Measurements from ENCODE around the gene ZNF587.
"Not testable (repeated sequence)": the region's sequence is repeated elsewhere in the genome, so short reads cannot be mapped to it uniquely, and the experiment has no call there.

Gene ZNF587

DNA sequence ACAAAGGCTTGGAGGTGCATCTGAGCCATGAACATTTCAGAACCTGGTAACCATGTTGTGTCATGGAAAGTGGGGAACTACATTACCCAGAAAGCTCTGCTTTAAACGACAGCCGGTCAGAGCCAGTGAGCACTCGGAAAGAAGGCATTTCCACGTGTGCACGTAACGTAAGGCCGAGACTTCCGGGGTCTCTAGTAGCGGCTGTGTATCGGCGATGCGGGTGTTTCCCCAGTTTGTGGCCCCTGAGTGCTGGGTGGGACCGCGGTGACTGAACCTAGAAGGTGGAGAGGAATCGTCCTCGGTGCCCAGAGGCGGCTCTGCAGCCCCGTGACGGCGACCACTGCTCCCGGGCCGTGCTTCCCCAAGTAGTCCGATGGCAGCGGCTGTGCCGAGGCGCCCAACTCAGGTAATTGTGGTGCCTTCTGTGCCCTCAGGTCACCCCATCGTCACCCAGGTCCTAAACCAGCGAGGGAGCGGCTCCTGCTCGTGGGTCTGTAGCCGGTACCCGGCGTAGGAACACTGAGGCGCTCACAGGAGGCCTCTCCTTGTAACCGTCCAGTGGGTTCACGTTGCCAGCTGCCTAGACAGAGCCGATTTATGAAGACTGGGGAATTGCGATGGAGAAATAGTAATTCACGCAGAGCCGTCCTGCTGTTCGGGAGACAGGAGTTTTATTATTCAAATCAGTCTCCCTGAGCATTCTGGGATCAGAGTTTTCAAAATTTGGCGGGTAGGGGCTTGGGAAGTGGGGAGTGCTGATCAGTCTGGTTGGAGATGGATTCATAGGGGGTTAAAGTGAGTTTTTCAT lies at the start of gene ZNF587:
ZNF587 (plus strand) TSS at position 194 of the 808 bp plus-strand sequence; CDS start at position 374, 180 bp downstream.
- in situ Hi-C loops (cut with HindIII; ENCODE audit: low sequenced_read_pairs), result not testable (repeated sequence)

- in situ Hi-C loops (cut with HindIII; ENCODE audit: low sequenced_read_pairs), result no loop called here
Observed at GRCh38 chr19:57800696-57801095, 49.0 kb upstream of the ZNF587 start.

- in situ Hi-C loops (cut with HindIII; ENCODE audit: low sequenced_read_pairs), result no loop called here
Observed at GRCh38 chr19:57802269-57802668, 47.4 kb upstream of the ZNF587 start.

GRCh38 chr19:57803265-57803593 lies 46.4 kb upstream of the ZNF587 start:
- in situ Hi-C loops (cut with HindIII; ENCODE audit: low sequenced_read_pairs), result no loop called here

DNA sequence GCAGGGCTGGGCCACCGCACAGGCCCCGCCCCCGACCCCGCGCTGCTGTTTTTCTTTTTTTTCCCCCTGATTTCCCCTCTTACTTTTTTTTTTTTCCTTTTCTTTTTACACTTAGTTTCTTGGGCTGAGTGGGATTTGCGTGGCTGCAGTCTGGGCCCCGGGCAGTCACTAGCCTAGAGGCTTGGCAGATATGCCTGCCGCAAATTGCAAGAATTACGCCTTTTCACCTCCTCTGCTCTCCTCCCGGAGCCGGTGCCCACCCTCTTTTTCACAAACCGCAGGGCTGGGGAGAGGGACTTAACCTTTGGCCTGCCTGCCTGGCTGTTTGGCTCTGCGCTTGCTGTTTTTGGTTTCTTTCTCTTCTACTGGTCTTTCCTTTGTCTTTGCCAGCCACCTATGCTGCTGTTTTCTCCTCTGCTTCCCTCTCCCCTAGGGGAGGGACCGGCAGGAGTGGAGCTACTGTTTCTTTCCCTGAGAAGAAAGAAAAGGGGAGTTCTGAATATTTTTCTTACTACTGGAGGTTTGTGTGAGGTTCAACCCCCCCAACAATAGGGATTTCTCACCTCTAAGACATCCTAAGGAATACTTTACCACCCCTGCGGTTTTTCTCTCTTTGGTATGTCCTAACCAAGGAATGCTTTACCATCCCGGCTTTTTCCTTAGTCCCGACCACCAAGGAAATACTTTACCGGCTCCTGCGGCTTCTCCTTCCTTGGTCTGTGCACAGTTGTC lies 45.9 kb upstream of the ZNF587 start:
- in situ Hi-C loops (cut with HindIII; ENCODE audit: low sequenced_read_pairs), result no loop called here

DNA sequence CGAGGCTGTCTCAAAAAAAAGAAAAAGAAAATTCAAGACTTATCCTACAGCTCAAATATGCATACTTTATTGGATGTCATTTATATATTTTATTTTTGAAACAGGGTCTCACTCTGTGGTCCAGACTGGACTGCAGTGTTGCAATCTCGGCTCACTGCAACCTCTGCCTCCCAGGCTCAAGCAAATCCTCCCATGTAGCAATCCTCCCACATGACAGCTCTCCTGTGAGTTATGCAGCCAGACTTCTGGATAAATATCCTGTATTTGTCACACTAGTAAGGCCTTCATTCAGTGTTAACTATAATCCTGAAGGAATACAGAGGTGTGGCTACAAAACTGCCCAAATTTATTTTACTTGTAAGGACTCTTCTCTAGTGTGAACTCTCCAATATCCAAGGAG lies 42.1 kb upstream of the ZNF587 start:
- in situ Hi-C loops (cut with HindIII; ENCODE audit: low sequenced_read_pairs), result no loop called here

GRCh38 chr19:57810410-57811295 lies 39.0 kb upstream of the ZNF587 start:
- in situ Hi-C loops (cut with HindIII; ENCODE audit: low sequenced_read_pairs), result not testable (repeated sequence)

DNA sequence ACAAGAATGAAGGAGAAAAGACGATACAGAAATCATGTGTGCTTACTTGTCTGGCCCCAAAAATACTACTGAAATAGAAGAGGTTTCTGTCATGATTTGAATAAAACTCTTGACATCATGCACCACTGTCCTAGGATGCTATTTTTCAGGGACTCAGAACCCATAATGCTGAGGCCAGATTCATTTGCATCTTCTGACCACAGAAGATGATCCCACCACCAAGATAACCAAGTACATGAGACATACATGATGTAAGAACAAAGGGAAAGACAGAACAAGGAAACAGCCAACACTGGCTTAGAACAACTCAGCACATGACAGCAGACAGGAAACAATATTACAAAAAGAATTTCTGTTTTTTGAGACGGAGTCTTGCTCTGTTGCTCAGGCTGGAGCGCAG lies 37.4 kb upstream of the ZNF587 start:
- in situ Hi-C loops (cut with HindIII; ENCODE audit: low sequenced_read_pairs), result no loop called here

GRCh38 chr19:57812975-57813820 lies 36.5 kb upstream of the ZNF587 start:
- in situ Hi-C loops (cut with HindIII; ENCODE audit: low sequenced_read_pairs), result not testable (repeated sequence)

DNA sequence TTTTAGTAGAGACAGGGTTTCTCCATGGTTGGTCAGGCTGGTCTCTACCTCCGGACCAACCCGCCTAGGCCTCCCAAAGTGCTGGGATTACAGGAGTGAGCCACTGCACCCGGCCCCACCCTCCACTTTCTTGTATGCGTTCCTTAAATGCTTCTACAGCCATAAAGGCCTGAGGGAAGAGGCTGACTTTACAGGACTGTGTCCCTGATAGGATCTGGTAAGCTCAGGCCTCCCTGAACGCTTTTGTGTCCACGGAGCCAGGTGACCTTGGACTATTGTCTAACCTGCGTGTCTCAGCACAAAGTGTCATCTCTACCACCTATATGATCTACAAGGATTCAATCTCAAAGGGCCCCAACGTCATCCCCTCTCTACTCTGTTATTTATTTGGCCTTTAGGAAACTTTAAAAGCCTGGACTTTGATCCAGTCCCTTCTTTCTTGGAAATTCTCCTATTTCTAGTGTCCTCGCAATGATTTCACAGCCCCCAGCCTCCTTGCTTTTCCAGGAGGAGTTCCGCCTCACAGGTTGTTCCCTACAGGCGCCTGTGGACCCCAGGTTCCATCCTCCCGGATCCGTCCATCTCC lies 35.6 kb upstream of the ZNF587 start:
- in situ Hi-C loops (cut with HindIII; ENCODE audit: low sequenced_read_pairs), result no loop called here

GRCh38 chr19:57814505-57815246 lies 35.0 kb upstream of the ZNF587 start, which contains the start of gene ZNF552:
ZNF552 (minus strand) TSS chr19:57814913; CDS start chr19:57814743, 170 bp downstream.
- in situ Hi-C loops (cut with HindIII; ENCODE audit: low sequenced_read_pairs), result no loop called here

- in situ Hi-C loops (cut with HindIII; ENCODE audit: low sequenced_read_pairs), result no loop called here
Observed at GRCh38 chr19:57815247-57816075, 34.2 kb upstream of the ZNF587 start.

- in situ Hi-C loops (cut with HindIII; ENCODE audit: low sequenced_read_pairs), result no loop called here
Observed at GRCh38 chr19:57816652-57817051, 33.0 kb upstream of the ZNF587 start.

DNA sequence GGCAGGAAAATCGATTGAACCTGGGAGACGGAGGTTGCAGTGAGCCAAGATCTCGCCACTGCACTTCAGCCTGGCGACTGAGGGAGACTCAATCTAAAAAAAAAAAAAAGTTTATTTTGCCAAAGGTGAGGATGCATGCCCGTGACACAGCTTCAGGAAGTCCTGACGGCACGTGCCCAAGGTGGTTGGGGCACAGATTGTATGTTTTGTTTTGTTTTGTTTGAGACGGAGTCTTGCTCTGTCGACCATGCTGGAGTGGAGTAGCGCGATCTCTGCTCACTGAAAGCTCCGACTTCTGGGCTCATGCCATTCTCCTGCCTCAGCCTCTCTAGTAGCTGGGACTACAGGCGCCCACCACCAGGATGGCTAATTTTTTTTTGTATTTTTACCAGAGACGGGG lies 31.7 kb upstream of the ZNF587 start:
- in situ Hi-C loops (cut with HindIII; ENCODE audit: low sequenced_read_pairs), result no loop called here

DNA sequence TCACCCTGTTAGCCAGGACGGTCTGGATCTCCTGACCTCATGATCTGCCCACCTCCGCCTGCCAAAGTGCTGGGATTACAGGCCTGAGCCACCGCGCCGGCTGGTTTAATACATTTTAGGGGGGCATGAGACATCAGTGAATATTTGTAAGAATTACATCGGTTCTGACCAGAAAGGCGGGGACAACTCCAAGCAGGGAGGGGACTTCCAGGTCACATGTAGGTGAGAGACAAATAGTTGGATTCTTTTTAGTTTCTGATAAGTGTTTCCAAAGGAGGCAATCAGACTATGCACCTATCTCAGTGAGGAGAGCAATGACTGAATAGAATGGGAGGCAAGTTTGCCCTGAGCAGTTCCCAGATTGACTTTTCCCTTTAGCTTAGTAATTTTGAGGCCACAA lies 31.3 kb upstream of the ZNF587 start:
- in situ Hi-C loops (cut with HindIII; ENCODE audit: low sequenced_read_pairs), result no loop called here

DNA sequence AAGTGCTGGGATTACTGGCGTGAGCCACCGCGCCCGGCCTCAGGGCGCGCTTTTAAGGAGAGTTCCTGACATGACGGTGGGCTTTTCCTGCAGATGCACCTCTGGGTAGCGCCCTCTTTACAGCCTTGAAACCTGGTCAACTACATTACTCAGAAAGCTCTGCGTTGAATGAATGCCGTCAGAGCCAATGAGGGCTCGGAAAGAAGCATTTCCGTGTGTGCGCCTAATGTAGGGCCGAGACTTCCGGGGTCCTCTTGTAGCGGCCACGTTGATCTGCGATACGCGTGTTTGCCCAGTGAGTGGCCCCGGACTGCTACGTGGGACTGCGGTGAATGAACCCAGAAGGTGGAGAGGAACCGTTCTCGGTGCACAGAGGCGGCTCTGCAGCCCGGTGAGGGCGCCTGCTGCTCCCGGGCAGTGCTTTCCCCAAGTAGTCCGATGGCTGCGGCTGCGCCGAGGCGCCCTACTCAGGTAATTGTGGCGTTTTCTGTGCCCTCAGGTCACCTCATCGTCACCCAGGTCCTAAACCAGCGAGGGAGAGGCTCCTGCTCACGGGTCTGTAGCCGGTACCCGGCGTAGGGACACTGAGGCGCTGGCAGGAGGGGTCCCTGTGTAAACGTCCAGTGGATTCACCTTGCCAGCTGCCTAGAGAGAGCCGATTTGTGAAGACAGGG lies 30.0 kb upstream of the ZNF587 start:
- in situ Hi-C loops (cut with HindIII; ENCODE audit: low sequenced_read_pairs), result no loop called here

- in situ Hi-C loops (cut with HindIII; ENCODE audit: low sequenced_read_pairs), result no loop called here
Observed at GRCh38 chr19:57820599-57820998, 29.1 kb upstream of the ZNF587 start.

DNA sequence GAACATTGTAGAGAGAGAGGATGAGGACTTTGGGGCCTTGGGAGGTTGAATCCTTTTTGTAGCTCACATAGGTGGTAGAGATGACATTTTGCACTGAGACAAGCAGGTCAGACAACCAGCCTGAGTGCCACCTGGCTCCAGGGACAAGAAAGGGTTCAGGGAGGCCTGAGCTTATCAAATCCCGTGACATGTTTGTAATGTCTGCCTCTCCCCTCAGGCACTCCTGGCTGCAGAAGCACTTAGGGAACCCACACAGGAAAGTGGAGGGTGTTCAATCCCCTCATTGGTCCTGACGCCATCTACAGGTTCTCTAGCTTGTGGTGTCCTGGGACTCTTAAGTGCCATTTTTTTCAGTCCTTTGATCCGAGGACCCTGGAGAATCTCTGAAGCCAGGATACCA lies 28.6 kb upstream of the ZNF587 start:
- in situ Hi-C loops (cut with HindIII; ENCODE audit: low sequenced_read_pairs), result not testable (repeated sequence)
